CD4-positive, alpha-beta T cell treated with Interleukin-12 subunit alpha and Interleukin-12 subunit beta, for 1 hour (primary cell): ENCODE measurements around the gene TARM1.
"Not testable (repeated sequence)": the region's sequence is repeated elsewhere in the genome, so short reads cannot be mapped to it uniquely, and the experiment has no call there.

Experiments
- DNase-seq: peaks from one replicate; pipeline ENCODE4 v3.0.0-alpha.2; 2020

Gene TARM1

GRCh38 chr19:54081032-54081431, at the start of gene TARM1:
TARM1 (minus strand) TSS chr19:54081365; CDS start chr19:54081340, 25 bp downstream.
- DNase-seq = no peak

GRCh38 chr19:54129617-54129996, 48.4 kb upstream of the TARM1 start:
- DNase-seq = no peak

GRCh38 chr19:54128796-54129616, 47.8 kb upstream of the TARM1 start:
- DNase-seq = no peak

GRCh38 chr19:54128441-54128725, 47.2 kb upstream of the TARM1 start:
- no peak for DNase-seq

GRCh38 chr19:54127688-54128440, 46.7 kb upstream of the TARM1 start:
- DNase-seq = no peak

- no peak for DNase-seq
Measured at GRCh38 chr19:54125713-54126112, 44.5 kb upstream of the TARM1 start.

- DNase-seq = no peak
Measured at GRCh38 chr19:54124393-54124792, 43.2 kb upstream of the TARM1 start.

GRCh38 chr19:54123682-54124081, 42.5 kb upstream of the TARM1 start:
- no peak for DNase-seq

- no peak for DNase-seq
Measured at GRCh38 chr19:54121259-54121658, 40.1 kb upstream of the TARM1 start.

- peak; percentile 96 for DNase-seq
Measured at GRCh38 chr19:54115109-54116063, 34.2 kb upstream of the TARM1 start, which contains the start of the genes PRPF31 and TFPT. PRPF31 (plus strand) TSS chr19:54115754; CDS start chr19:54118279, 2,525 bp downstream. TFPT (minus strand) TSS chr19:54115657; CDS start chr19:54115269, 388 bp downstream.

- DNase-seq = peak; percentile 57
Measured at GRCh38 chr19:54114340-54115108, 33.4 kb upstream of the TARM1 start.

- DNase-seq = no peak
Measured at GRCh38 chr19:54109651-54110050, 28.5 kb upstream of the TARM1 start.

- DNase-seq = no peak
Measured at GRCh38 chr19:54108496-54108895, 27.3 kb upstream of the TARM1 start.

- no peak for DNase-seq
Measured at GRCh38 chr19:54107876-54108490, 26.8 kb upstream of the TARM1 start.

GRCh38 chr19:54106716-54107115, 25.6 kb upstream of the TARM1 start:
- no peak for DNase-seq

- no peak for DNase-seq
Measured at GRCh38 chr19:54105796-54106195, 24.6 kb upstream of the TARM1 start.

- DNase-seq = no peak
Measured at GRCh38 chr19:54104998-54105715, 24.0 kb upstream of the TARM1 start.

- DNase-seq = peak; percentile 98
Measured at GRCh38 chr19:54102421-54103169, 21.4 kb upstream of the TARM1 start, which contains the start of gene NDUFA3. NDUFA3 (plus strand) TSS chr19:54102855; CDS start chr19:54102879, 24 bp downstream.

- peak; percentile 15 for DNase-seq
Measured at GRCh38 chr19:54100561-54100960, 19.4 kb upstream of the TARM1 start, which contains the start of gene OSCAR. OSCAR (minus strand) TSS chr19:54100803; CDS start chr19:54100792, 11 bp downstream.

GRCh38 chr19:54099903-54100255, 18.7 kb upstream of the TARM1 start:
- not testable (repeated sequence) for DNase-seq
